ENCODE results near the gene ECT2L. TPM values are rescaled to one million over a fixed set of nuclear protein-coding genes. Genes with fewer than 3 reads are reported as not detected.

ECT2L gene
- total RNA-seq, 1 experiment from 2014 or later: not detected

GRCh38 chr6:138909975-138910374 lies 114.1 kb downstream of the ECT2L start:
- H3K36me3 ChIP-seq (ENCODE audit: control insufficient read depth, insufficient read depth, low read length): no peaks in the 10 kb centered on the region; the same call in 1 of the 2 replicates
- Mint-ChIP-seq H3K4me1 (ENCODE audit: low read depth, unreplicated experiment) (no peaks in the 10 kb centered on the region), H3K27ac (ENCODE audit: unreplicated experiment) (no peak overlapping the region), H3K9me3 (ENCODE audit: unreplicated experiment) (no peaks in the 10 kb centered on the region), H3K4me3 (ENCODE audit: unreplicated experiment) (no peak overlapping the region), H3K36me3 (ENCODE audit: insufficient read depth, unreplicated experiment) (peaks cover 77% of the 10 kb centered on the region), H3K27me3 (ENCODE audit: insufficient read depth, unreplicated experiment) (no peaks in the 10 kb centered on the region)
- H3K9me3 ChIP-seq: no peaks in the 10 kb centered on the region
- no peak for DNase-seq
- BruUV-seq (replicated peaks): no TSS peak
- CTCF ChIA-PET: no interaction called here
- no peaks in the 10 kb centered on the region for H3K4me1 ChIP-seq
- TF ChIP-seq, protein P1, sequence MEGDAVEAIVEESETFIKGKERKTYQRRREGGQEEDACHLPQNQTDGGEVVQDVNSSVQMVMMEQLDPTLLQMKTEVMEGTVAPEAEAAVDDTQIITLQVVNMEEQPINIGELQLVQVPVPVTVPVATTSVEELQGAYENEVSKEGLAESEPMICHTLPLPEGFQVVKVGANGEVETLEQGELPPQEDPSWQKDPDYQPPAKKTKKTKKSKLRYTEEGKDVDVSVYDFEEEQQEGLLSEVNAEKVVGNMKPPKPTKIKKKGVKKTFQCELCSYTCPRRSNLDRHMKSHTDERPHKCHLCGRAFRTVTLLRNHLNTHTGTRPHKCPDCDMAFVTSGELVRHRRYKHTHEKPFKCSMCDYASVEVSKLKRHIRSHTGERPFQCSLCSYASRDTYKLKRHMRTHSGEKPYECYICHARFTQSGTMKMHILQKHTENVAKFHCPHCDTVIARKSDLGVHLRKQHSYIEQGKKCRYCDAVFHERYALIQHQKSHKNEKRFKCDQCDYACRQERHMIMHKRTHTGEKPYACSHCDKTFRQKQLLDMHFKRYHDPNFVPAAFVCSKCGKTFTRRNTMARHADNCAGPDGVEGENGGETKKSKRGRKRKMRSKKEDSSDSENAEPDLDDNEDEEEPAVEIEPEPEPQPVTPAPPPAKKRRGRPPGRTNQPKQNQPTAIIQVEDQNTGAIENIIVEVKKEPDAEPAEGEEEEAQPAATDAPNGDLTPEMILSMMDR (IDR thresholded peaks at IDR 0.05; ENCODE audit: insufficient read depth in 1 of 2, low read depth in 1 of 2, low read length in 1 of 2, severe bottlenecking in 1 of 2, unreplicated experiment in 1 of 2): no peak
- intact Hi-C loops (cut with micrococcal nuclease; ENCODE audit: unreplicated experiment): no loop called here
- POLR2A ChIA-PET: no interaction called here
- no peak overlapping the region for H3K4me3 ChIP-seq (ENCODE audit: low read depth, low read length)
- H3K27me3 ChIP-seq (replicated peaks; ENCODE audit: control insufficient read depth, insufficient read depth, low read length): no peaks in the 10 kb centered on the region

GRCh38 chr6:138912308-138912707 lies 116.4 kb downstream of the ECT2L start:
- intact Hi-C loops (cut with micrococcal nuclease; ENCODE audit: unreplicated experiment): no loop called here
- Histone ChIP-seq H3K36me3 (ENCODE audit: control insufficient read depth, insufficient read depth, low read length) (peaks cover 2% of the 10 kb centered on the region), H3K4me1 (peaks cover 4% of the 10 kb centered on the region; the same call in 1 of the 2 replicates), H3K4me3 (ENCODE audit: low read depth, low read length) (no peak overlapping the region), H3K9me3 (no peaks in the 10 kb centered on the region), H3K27me3 (replicated peaks; ENCODE audit: control insufficient read depth, insufficient read depth, low read length) (no peaks in the 10 kb centered on the region)
- ChIA-PET CTCF (no interaction called here), POLR2A (no interaction called here)
- peaks cover 81% of the 10 kb centered on the region for H3K36me3 Mint-ChIP-seq (ENCODE audit: insufficient read depth, unreplicated experiment)
- no TSS peak for BruUV-seq (replicated peaks)
- no peak overlapping the region for H3K27ac Mint-ChIP-seq (ENCODE audit: unreplicated experiment)
- H3K9me3 Mint-ChIP-seq (ENCODE audit: unreplicated experiment): no peaks in the 10 kb centered on the region
- TF ChIP-seq, protein P1 (IDR thresholded peaks at IDR 0.05; ENCODE audit: insufficient read depth in 1 of 2, low read depth in 1 of 2, low read length in 1 of 2, severe bottlenecking in 1 of 2, unreplicated experiment in 1 of 2): no peak
- no peaks in the 10 kb centered on the region for H3K27me3 Mint-ChIP-seq (ENCODE audit: insufficient read depth, unreplicated experiment)
- H3K4me1 Mint-ChIP-seq (ENCODE audit: low read depth, unreplicated experiment): no peaks in the 10 kb centered on the region
- no peak overlapping the region for H3K4me3 Mint-ChIP-seq (ENCODE audit: unreplicated experiment)
- no peak for DNase-seq

DNA sequence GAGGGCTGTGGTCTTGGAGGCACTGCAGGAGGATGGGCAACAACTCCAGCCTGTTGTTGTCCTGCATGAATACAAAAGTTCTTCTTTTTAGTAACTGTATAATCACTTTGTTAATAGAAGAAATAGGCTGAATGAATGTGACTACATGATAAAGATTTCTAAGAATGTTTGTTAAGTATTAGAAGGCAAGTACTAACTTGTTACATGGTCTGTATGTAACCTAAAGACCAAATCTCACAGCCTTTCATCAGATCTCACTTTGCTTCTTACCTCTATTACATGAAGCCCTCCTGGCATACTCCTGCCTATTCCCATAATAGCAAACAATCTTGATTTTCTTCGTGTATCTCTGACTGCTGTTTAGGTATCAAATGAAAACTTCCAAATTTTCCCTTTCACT lies 118.8 kb downstream of the ECT2L start:
- Mint-ChIP-seq H3K27ac (ENCODE audit: unreplicated experiment) (no peak overlapping the region), H3K36me3 (ENCODE audit: insufficient read depth, unreplicated experiment) (peaks cover 75% of the 10 kb centered on the region), H3K9me3 (ENCODE audit: unreplicated experiment) (no peaks in the 10 kb centered on the region), H3K4me3 (ENCODE audit: unreplicated experiment) (no peak overlapping the region), H3K4me1 (ENCODE audit: low read depth, unreplicated experiment) (peaks cover 8% of the 10 kb centered on the region), H3K27me3 (ENCODE audit: insufficient read depth, unreplicated experiment) (no peaks in the 10 kb centered on the region)
- H3K27me3 ChIP-seq (replicated peaks; ENCODE audit: control insufficient read depth, insufficient read depth, low read length): no peaks in the 10 kb centered on the region
- H3K4me3 ChIP-seq (ENCODE audit: low read depth, low read length): no peak overlapping the region
- TF ChIP-seq, protein P1 (IDR thresholded peaks at IDR 0.05; ENCODE audit: insufficient read depth in 1 of 2, low read depth in 1 of 2, low read length in 1 of 2, severe bottlenecking in 1 of 2, unreplicated experiment in 1 of 2): no peak
- H3K36me3 ChIP-seq (ENCODE audit: control insufficient read depth, insufficient read depth, low read length): peaks cover 2% of the 10 kb centered on the region
- CTCF ChIA-PET: no interaction called here
- POLR2A ChIA-PET: no interaction called here
- peaks cover 10% of the 10 kb centered on the region; the same call in 1 of the 2 replicates for H3K4me1 ChIP-seq
- intact Hi-C loops (cut with micrococcal nuclease; ENCODE audit: unreplicated experiment): no loop called here
- no peak for DNase-seq
- BruUV-seq (replicated peaks): no TSS peak
- H3K9me3 ChIP-seq: no peaks in the 10 kb centered on the region

Measured in Caco-2 (cell line).